Measurements from ENCODE around the gene PTGR3.

The PTGR3 gene

GRCh38 chr18:75255094-75255493 lies 46.2 kb upstream of the PTGR3 start:
- Histone ChIP-seq H3K79me2 (ENCODE audit: insufficient read depth, low read length) (no peaks in the 10 kb centered on the region), H3K27ac (ENCODE audit: low read depth, low read length, poor library complexity, severe bottlenecking) (no peak overlapping the region), H3K9me3 (ENCODE audit: low read length) (no peaks in the 10 kb centered on the region), H4K20me1 (ENCODE audit: insufficient read depth, low read length) (no peaks in the 10 kb centered on the region), H2AFZ (ENCODE audit: low read length) (no peak overlapping the region), H3K4me2 (ENCODE audit: low read length) (no peak overlapping the region), H3K36me3 (ENCODE audit: insufficient read depth, low read length) (no peaks in the 10 kb centered on the region), H3K4me3 (ENCODE audit: low read depth, low read length, poor library complexity, severe bottlenecking) (no peak overlapping the region), H3K27me3 (ENCODE audit: insufficient read depth, low read length) (no peaks in the 10 kb centered on the region), H3K4me1 (ENCODE audit: insufficient read depth, low read length, severe bottlenecking) (no peaks in the 10 kb centered on the region), H3F3A (ENCODE audit: insufficient read depth, low read length) (no peaks in the 10 kb centered on the region), H3K9me2 (ENCODE audit: low read depth, low read length) (no peaks in the 10 kb centered on the region), H3K9ac (ENCODE audit: low read length) (no peak overlapping the region)
- no peak for TF ChIP-seq EZH2 (IDR thresholded peaks at IDR 0.05; ENCODE audit: borderline replicate concordance, low read length)
- TF ChIP-seq CTCF (IDR thresholded peaks at IDR 0.05; ENCODE audit: low read length) = no peak

GRCh38 chr18:75253784-75254183 lies 44.8 kb upstream of the PTGR3 start:
- Histone ChIP-seq H4K20me1 (ENCODE audit: insufficient read depth, low read length) (no peaks in the 10 kb centered on the region), H3K4me2 (ENCODE audit: low read length) (no peak overlapping the region), H3K27ac (ENCODE audit: low read depth, low read length, poor library complexity, severe bottlenecking) (no peak overlapping the region), H3K9me2 (ENCODE audit: low read depth, low read length) (no peaks in the 10 kb centered on the region), H3F3A (ENCODE audit: insufficient read depth, low read length) (no peaks in the 10 kb centered on the region), H3K36me3 (ENCODE audit: insufficient read depth, low read length) (no peaks in the 10 kb centered on the region), H3K4me3 (ENCODE audit: low read depth, low read length, poor library complexity, severe bottlenecking) (no peak overlapping the region), H3K4me1 (ENCODE audit: insufficient read depth, low read length, severe bottlenecking) (no peaks in the 10 kb centered on the region), H2AFZ (ENCODE audit: low read length) (no peak overlapping the region), H3K9ac (ENCODE audit: low read length) (no peak overlapping the region), H3K9me3 (ENCODE audit: low read length) (no peaks in the 10 kb centered on the region), H3K79me2 (ENCODE audit: insufficient read depth, low read length) (no peaks in the 10 kb centered on the region), H3K27me3 (ENCODE audit: insufficient read depth, low read length) (no peaks in the 10 kb centered on the region)
- no peak for TF ChIP-seq CTCF (IDR thresholded peaks at IDR 0.05; ENCODE audit: low read length)
- no peak for TF ChIP-seq EZH2 (IDR thresholded peaks at IDR 0.05; ENCODE audit: borderline replicate concordance, low read length)

GRCh38 chr18:75253043-75253442 lies 44.1 kb upstream of the PTGR3 start:
- H3K79me2 ChIP-seq (ENCODE audit: insufficient read depth, low read length) = no peaks in the 10 kb centered on the region

More at GRCh38 chr18:75253043-75253442, 44.1 kb upstream of the PTGR3 start:
- Histone ChIP-seq H3K4me3 (ENCODE audit: low read depth, low read length, poor library complexity, severe bottlenecking) (no peak overlapping the region), H3K9me2 (ENCODE audit: low read depth, low read length) (no peaks in the 10 kb centered on the region), H3K4me2 (ENCODE audit: low read length) (no peak overlapping the region), H3K27me3 (ENCODE audit: insufficient read depth, low read length) (no peaks in the 10 kb centered on the region), H3K9ac (ENCODE audit: low read length) (no peak overlapping the region), H3K27ac (ENCODE audit: low read depth, low read length, poor library complexity, severe bottlenecking) (no peak overlapping the region), H3K36me3 (ENCODE audit: insufficient read depth, low read length) (no peaks in the 10 kb centered on the region), H3F3A (ENCODE audit: insufficient read depth, low read length) (no peaks in the 10 kb centered on the region), H4K20me1 (ENCODE audit: insufficient read depth, low read length) (no peaks in the 10 kb centered on the region), H3K9me3 (ENCODE audit: low read length) (no peaks in the 10 kb centered on the region), H3K4me1 (ENCODE audit: insufficient read depth, low read length, severe bottlenecking) (no peaks in the 10 kb centered on the region), H2AFZ (ENCODE audit: low read length) (no peak overlapping the region)
- TF ChIP-seq EZH2 (IDR thresholded peaks at IDR 0.05; ENCODE audit: borderline replicate concordance, low read length) = no peak
- no peak for TF ChIP-seq CTCF (IDR thresholded peaks at IDR 0.05; ENCODE audit: low read length)

All from OCI-LY1 (cell line).